HG03571 (cell line): Measurements from ENCODE around the gene PBX3.

Source experiments
- ATAC-seq: cut with Tn5 transposase; IDR thresholded peaks from one replicate; pipeline ENCODE4 v1.9.1; 2021; ENCODE audit not compliant: unreplicated experiment

PBX3 gene

GRCh38 chr9:125897481-125897880 lies 150.3 kb downstream of the PBX3 start:
- no peak for ATAC-seq

- ATAC-seq: no peak
Measured at GRCh38 chr9:125902214-125902613, 155.0 kb downstream of the PBX3 start.

- no peak for ATAC-seq
Measured at GRCh38 chr9:125902831-125903512, 155.8 kb downstream of the PBX3 start.

- ATAC-seq: no peak
Measured at GRCh38 chr9:125904155-125904851, 157.1 kb downstream of the PBX3 start.

- ATAC-seq: no peak
Measured at GRCh38 chr9:125906144-125906543, 159.0 kb downstream of the PBX3 start.

- ATAC-seq: no peak
Measured at GRCh38 chr9:125906893-125907292, 159.7 kb downstream of the PBX3 start.

- ATAC-seq: no peak
Measured at GRCh38 chr9:125908136-125908535, 161.0 kb downstream of the PBX3 start.

GRCh38 chr9:125908966-125909365 lies 161.8 kb downstream of the PBX3 start:
- ATAC-seq: no peak

GRCh38 chr9:125909459-125909858 lies 162.3 kb downstream of the PBX3 start:
- ATAC-seq: no peak

- no peak for ATAC-seq
Measured at GRCh38 chr9:125910286-125910685, 163.1 kb downstream of the PBX3 start.

- no peak for ATAC-seq
Measured at GRCh38 chr9:125911861-125912644, 164.9 kb downstream of the PBX3 start.

GRCh38 chr9:125912667-125913066 lies 165.5 kb downstream of the PBX3 start:
- ATAC-seq: no peak

- ATAC-seq: no peak
Measured at GRCh38 chr9:125913551-125913950, 166.4 kb downstream of the PBX3 start.

- no peak for ATAC-seq
Measured at GRCh38 chr9:125914411-125914810, 167.2 kb downstream of the PBX3 start.

- no peak for ATAC-seq
Measured at GRCh38 chr9:125915606-125916005, 168.4 kb downstream of the PBX3 start.

- ATAC-seq: no peak
Measured at GRCh38 chr9:125919565-125919964, 172.4 kb downstream of the PBX3 start.

- no peak for ATAC-seq
Measured at GRCh38 chr9:125920402-125920801, 173.2 kb downstream of the PBX3 start.

GRCh38 chr9:125922854-125923253 lies 175.7 kb downstream of the PBX3 start:
- ATAC-seq: no peak

- ATAC-seq: no peak
Measured at GRCh38 chr9:125924351-125924750, 177.2 kb downstream of the PBX3 start.

GRCh38 chr9:125926936-125927335 lies 179.8 kb downstream of the PBX3 start:
- no peak for ATAC-seq

GRCh38 chr9:125929846-125930245 lies 182.7 kb downstream of the PBX3 start:
- ATAC-seq: no peak

GRCh38 chr9:125931211-125931610 lies 184.0 kb downstream of the PBX3 start:
- ATAC-seq: no peak
